ENCODE data around the gene NUPR2. TPM values are rescaled to one million over a fixed set of nuclear protein-coding genes. Genes with fewer than 3 reads are reported as not detected.

Gene NUPR2
- total RNA-seq, 4 donors from 2014 or later = not detected

GRCh38 chr7:56107954-56108258, 8.3 kb downstream of the NUPR2 start:
- no peak for TF ChIP-seq CTCF (IDR thresholded peaks at IDR 0.05; ENCODE audit: low read depth)

DNA sequence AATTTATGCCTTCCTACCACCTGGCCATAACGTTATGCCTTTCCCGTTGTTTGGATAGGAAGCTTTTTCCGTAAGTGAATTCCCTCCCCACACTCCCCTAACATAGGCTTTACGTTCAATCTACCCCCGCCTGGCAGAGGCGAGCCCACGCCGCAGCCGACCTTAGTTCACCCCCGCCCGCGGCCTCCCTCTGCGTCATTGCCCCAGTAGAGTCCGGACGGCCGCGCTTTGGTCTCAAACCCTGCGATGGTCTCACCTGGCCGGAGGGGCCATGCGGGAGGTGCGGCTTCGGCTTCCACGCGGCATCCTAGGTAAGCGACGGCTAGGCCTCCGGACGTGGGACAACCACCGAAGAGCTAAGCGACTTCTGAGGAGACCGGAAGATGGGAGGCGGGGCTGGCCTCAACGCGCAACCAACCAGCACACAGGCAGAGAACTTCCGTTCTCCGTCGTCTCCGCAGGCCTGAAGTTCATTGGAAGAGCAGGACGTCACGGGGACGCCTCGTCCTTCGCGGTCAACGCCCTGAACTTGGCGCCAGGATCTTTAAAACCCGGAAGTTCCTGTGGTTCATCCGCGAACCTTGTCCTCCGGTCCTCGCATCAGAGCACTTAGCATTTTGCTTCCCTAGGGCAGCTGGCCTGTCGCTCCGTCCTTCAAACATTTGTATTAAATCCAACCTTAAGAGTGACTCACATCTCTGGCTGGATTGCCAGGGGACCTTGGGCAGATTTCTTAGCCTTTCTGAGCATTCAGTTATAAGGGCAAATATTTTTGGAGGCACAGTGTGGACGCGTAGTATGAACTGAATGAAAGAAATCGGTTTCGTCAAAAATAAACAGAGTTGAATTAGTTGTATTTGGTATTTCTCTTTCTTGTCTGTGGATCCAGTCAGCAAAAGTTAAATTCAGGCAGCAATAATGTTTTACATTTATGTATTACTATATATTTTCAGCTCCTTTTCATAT, 9.8 kb downstream of the NUPR2 start, which contains the start of gene CHCHD2:
TSS of gene CHCHD2 (minus strand) at position 369 of the 966 bp plus-strand sequence. CDS start at position 306, 63 bp downstream.
- no peak for TF ChIP-seq CTCF (IDR thresholded peaks at IDR 0.05; ENCODE audit: low read depth)

DNA sequence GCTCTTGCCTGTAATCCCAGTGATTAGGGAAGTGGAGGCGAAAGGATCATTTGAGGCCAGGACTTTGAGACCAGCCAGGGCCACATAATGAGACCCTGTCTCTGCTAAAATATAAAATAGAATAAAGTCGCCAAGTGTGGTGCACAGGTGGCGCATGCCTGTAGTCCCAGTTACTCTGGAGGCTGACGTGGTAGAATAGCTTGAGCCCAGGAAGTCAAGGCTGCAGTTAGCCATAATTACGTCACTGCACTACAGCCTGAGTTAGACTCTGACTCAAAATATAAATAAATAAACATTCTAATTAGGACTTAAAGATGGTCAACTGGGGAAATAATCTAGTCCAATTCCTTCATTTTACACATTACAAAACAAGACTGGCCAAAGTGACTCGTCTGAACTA, 10.7 kb downstream of the NUPR2 start:
- TF ChIP-seq CTCF (IDR thresholded peaks at IDR 0.05; ENCODE audit: low read depth) = no peak

DNA sequence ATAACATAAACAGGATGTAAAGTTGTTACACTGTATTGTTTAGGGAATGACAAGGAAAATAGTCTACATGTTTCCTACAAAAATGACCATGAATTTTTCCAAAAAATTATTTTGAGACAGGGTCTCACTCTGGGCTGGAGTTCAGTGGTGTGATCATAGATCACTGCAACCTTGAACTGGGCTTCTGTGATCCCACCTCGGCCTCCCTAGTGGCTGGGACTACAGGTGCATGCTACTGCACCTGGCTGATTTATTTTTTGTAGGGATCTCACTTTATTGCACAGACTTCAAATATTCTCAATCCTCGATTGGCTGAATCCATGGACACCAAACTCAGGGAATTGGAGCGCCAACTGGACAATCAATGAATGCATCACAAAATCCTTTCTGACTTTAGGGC, 16.6 kb downstream of the NUPR2 start:
- TF ChIP-seq CTCF (IDR thresholded peaks at IDR 0.05; ENCODE audit: low read depth) = no peak

- TF ChIP-seq CTCF (IDR thresholded peaks at IDR 0.05; ENCODE audit: low read depth) = no peak
Observed at GRCh38 chr7:56097700-56098099, 18.5 kb downstream of the NUPR2 start.

GRCh38 chr7:56092789-56093531, 23.3 kb downstream of the NUPR2 start, which contains the start of gene PHKG1:
PHKG1 (minus strand) TSS chr7:56092952; CDS start chr7:56088941, 4,011 bp downstream.
- TF ChIP-seq CTCF (IDR thresholded peaks at IDR 0.05; ENCODE audit: low read depth) = no peak

- no peak for TF ChIP-seq CTCF (IDR thresholded peaks at IDR 0.05; ENCODE audit: low read depth)
Observed at GRCh38 chr7:56091591-56091990, 24.6 kb downstream of the NUPR2 start.
